ENCODE data around the gene AR. TPM values are rescaled to one million over a fixed set of nuclear protein-coding genes. Genes with fewer than 3 reads are reported as not detected.

Gene AR
- total RNA-seq, 1 donor from 2014 or later: under 0.01 TPM

DNA sequence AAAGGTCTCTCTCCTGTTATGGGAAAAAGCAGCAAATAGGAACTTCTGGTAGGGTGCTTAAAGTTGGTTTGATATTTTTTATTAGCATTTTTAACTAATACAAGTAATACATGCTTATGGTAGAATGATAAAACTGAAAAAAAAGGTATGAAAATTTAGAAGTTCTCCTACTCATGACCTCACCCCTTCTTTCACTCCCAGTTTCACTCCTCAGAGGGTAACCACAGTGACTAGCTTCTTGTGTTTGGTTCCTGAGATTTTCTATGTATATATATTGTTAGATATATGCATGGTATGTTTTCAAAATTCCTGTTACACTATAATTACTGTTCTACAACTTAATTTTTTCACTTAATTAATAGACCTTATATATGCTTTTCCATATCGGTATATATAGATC, 66.5 kb downstream of the AR start:
- no peak for FAIRE-seq
- Histone ChIP-seq H3K27me3 (ENCODE audit: control insufficient read depth, insufficient read depth, low read length) (no peaks in the 10 kb centered on the region), H3K36me3 (ENCODE audit: control insufficient read depth, insufficient read depth, low read length) (no peaks in the 10 kb centered on the region), H3K4me3 (ENCODE audit: low read depth, low read length) (no peak overlapping the region)
- TF ChIP-seq, protein P1, sequence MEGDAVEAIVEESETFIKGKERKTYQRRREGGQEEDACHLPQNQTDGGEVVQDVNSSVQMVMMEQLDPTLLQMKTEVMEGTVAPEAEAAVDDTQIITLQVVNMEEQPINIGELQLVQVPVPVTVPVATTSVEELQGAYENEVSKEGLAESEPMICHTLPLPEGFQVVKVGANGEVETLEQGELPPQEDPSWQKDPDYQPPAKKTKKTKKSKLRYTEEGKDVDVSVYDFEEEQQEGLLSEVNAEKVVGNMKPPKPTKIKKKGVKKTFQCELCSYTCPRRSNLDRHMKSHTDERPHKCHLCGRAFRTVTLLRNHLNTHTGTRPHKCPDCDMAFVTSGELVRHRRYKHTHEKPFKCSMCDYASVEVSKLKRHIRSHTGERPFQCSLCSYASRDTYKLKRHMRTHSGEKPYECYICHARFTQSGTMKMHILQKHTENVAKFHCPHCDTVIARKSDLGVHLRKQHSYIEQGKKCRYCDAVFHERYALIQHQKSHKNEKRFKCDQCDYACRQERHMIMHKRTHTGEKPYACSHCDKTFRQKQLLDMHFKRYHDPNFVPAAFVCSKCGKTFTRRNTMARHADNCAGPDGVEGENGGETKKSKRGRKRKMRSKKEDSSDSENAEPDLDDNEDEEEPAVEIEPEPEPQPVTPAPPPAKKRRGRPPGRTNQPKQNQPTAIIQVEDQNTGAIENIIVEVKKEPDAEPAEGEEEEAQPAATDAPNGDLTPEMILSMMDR (IDR thresholded peaks at IDR 0.05; ENCODE audit: insufficient read depth, low read length, severe bottlenecking): no peak
- DNase-seq (ENCODE audit: low read depth): no peak

DNA sequence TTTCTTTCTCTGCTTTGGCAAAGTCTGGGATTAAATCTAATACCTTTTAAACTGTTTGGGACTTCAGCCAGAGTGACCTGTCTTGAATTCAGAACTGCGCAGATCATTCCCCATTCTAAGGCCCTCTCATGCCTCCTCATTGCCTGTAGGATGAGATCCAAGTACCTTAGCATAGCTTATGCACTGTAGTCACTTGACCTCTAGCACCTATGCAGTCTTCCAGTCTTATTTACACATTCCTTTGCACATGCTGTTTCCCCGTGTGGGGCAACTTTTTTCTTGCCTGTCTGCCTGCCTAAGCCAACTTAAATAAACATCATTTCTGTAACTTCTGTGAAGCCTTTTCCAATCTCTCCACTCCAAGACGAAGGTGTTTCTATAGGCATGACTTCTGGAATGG, 68.4 kb downstream of the AR start:
- FAIRE-seq (no peak), DNase-seq (ENCODE audit: low read depth) (peak; percentile 65)
- H3K4me3 ChIP-seq (ENCODE audit: low read depth, low read length): no peak overlapping the region
- TF ChIP-seq, protein P1 (IDR thresholded peaks at IDR 0.05; ENCODE audit: insufficient read depth, low read length, severe bottlenecking): no peak
- no peaks in the 10 kb centered on the region for H3K36me3 ChIP-seq (ENCODE audit: control insufficient read depth, insufficient read depth, low read length)
- H3K27me3 ChIP-seq (ENCODE audit: control insufficient read depth, insufficient read depth, low read length): no peaks in the 10 kb centered on the region

DNA sequence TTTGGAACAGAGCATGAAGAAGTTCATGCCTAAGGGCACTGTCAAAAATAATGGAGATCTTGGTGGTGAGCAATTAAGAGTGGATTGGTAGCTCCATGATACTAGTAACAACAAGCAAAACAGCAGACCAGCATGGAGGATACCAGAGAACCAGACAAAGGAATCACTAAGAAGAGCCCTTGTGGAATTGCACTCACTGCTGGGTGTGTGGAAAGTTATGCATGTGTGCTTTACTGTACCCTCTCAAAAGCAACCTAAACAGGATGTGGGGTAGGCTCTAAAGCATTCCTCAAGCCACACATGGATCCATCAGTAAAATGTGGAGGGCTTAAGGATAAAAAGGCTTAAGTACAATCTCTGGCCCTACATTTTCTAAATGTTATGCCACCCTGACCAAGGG, 69.5 kb downstream of the AR start:
- FAIRE-seq (peak; percentile 13), DNase-seq (ENCODE audit: low read depth) (no peak)
- H3K27me3 ChIP-seq (ENCODE audit: control insufficient read depth, insufficient read depth, low read length): no peaks in the 10 kb centered on the region
- H3K4me3 ChIP-seq (ENCODE audit: low read depth, low read length): no peak overlapping the region
- H3K36me3 ChIP-seq (ENCODE audit: control insufficient read depth, insufficient read depth, low read length): no peaks in the 10 kb centered on the region
- TF ChIP-seq, protein P1 (IDR thresholded peaks at IDR 0.05; ENCODE audit: insufficient read depth, low read length, severe bottlenecking): no peak

DNA sequence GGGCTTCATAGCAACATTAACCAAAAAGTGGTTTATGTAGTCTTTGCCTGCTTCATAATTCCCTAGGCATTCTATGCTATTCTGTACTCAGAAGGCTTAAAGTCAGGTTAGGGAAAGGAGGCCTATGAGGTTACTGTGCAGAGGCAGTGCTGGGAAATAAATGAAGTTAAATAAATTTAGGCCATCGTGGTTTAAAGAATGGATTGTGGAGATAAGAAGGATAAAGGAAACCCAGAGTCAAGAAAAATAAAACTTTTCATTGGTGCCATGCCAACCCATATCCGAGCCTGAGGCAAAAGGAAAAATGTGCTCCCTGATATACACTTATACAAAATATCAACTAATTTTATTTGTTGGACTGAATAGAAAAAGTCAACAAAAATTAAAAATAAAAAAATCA, 70.2 kb downstream of the AR start:
- no peak for FAIRE-seq

DNA sequence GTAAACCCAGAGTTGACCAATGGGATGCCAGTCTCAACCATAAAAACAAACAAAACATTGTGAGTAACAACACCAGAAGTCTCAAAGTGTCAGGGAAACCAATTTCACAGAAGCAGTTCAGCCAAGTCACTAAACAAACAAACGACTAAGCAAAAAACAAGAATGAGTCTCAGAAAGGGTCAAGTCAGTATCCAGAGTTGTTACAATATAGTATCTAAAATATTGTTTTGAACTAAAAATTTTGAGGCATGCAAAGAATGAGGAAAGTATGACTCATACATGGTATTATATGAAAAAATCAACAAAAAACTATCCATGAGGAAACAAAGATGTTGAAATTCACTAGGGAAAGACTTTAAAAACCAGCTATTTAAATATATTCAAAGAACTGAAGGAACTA, 70.6 kb downstream of the AR start:
- Histone ChIP-seq H3K4me3 (ENCODE audit: low read depth, low read length) (no peak overlapping the region), H3K36me3 (ENCODE audit: control insufficient read depth, insufficient read depth, low read length) (no peaks in the 10 kb centered on the region), H3K27me3 (ENCODE audit: control insufficient read depth, insufficient read depth, low read length) (no peaks in the 10 kb centered on the region)
- peak; percentile 73 for DNase-seq (ENCODE audit: low read depth)
- FAIRE-seq: no peak
- TF ChIP-seq, protein P1 (IDR thresholded peaks at IDR 0.05; ENCODE audit: insufficient read depth, low read length, severe bottlenecking): no peak

More for the DNA sequence above, 70.2 kb downstream of the AR start:
- DNase-seq (ENCODE audit: low read depth): no peak
- Histone ChIP-seq H3K4me3 (ENCODE audit: low read depth, low read length) (no peak overlapping the region), H3K27me3 (ENCODE audit: control insufficient read depth, insufficient read depth, low read length) (no peaks in the 10 kb centered on the region), H3K36me3 (ENCODE audit: control insufficient read depth, insufficient read depth, low read length) (no peaks in the 10 kb centered on the region)
- TF ChIP-seq, protein P1 (IDR thresholded peaks at IDR 0.05; ENCODE audit: insufficient read depth, low read length, severe bottlenecking): no peak

DNA sequence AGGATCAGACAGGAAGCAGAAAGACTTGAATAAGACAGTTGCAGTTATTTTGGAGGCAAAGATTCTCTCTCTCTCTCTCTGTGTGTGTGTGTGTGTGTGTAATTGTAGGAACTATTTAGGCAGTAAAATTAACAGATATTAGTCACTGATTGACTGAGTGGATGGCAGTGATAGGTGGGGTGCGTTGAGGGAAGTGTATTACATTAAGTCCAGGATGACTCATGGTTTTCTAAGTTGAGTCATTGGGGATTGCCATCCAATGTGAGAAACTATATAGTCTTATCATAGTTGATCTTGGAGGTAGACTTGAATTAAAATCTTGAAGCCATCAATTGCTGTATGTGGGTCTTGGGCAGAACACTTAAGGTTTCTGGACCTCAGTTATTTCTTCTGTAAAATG, 75.4 kb downstream of the AR start:
- no peak overlapping the region for H3K4me3 ChIP-seq (ENCODE audit: low read depth, low read length)
- DNase-seq (ENCODE audit: low read depth) (peak; percentile 90), FAIRE-seq (no peak)
- TF ChIP-seq, protein P1 (IDR thresholded peaks at IDR 0.05; ENCODE audit: insufficient read depth, low read length, severe bottlenecking): no peak
- no peaks in the 10 kb centered on the region for H3K36me3 ChIP-seq (ENCODE audit: control insufficient read depth, insufficient read depth, low read length)
- no peaks in the 10 kb centered on the region for H3K27me3 ChIP-seq (ENCODE audit: control insufficient read depth, insufficient read depth, low read length)
